ENCODE results near the gene NCKAP5. TPM values are rescaled to one million over a fixed set of nuclear protein-coding genes. Genes with fewer than 3 reads are reported as not detected.

The NCKAP5 gene
- total and polyA plus RNA-seq, 4 donors = 2.3 to 20.2 (median 8.1) TPM

DNA sequence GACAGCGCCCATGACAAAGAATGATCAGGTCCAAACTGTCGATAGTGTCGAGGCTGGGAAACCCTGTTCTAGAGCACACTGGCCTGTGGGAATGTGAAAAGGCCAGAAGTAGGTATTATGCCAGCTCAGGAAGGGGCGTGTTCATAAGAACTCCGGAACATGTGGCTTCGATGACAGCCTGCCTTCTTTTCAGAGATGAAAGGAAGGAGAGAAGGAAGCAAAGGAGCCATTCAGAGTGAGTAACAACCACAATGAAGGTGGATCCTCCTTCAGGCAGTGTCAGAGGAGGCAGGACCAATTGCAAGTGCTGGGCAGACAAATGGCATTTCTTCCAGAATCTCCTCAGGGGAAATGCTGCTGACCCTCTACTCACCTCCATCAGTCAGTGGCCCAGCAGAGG lies 58.5 kb downstream of the NCKAP5 start:
- Histone ChIP-seq H3K9ac (ENCODE audit: insufficient read depth in 1 of 2, low read length in 2 of 2) (no peak overlapping the region), H3K9me3 (ENCODE audit: control insufficient read depth in 4 of 4, insufficient read depth in 3 of 4, low read length in 3 of 4) (no peaks in the 10 kb centered on the region), H3K27me3 (ENCODE audit: control insufficient read depth in 3 of 3, insufficient read depth in 3 of 3, low read length in 2 of 3) (no peaks in the 10 kb centered on the region), H3K4me3 (no peak overlapping the region), H3K4me1 (ENCODE audit: control insufficient read depth in 5 of 5, insufficient read depth in 5 of 5, low read length in 5 of 5) (peaks cover 2 to 11% (median 4%) of the 10 kb centered on the region in 5 donors), H3K36me3 (ENCODE audit: control insufficient read depth in 4 of 4, insufficient read depth in 4 of 4, low read length in 4 of 4) (no peaks in the 10 kb centered on the region), H3K27ac (ENCODE audit: low read depth in 1 of 2, low read length in 1 of 2) (no peak overlapping the region)
- DNase-seq (no peak), ATAC-seq (ENCODE audit: insufficient read depth, low FRiP score) (no peak)
- no peak for TF ChIP-seq CTCF (IDR thresholded peaks at IDR 0.05; ENCODE audit: control extremely low read depth, extremely low read depth)
- 86 to 89% methylated on average over 6 of the region's 6 CpGs for WGBS, 2 donors

DNA sequence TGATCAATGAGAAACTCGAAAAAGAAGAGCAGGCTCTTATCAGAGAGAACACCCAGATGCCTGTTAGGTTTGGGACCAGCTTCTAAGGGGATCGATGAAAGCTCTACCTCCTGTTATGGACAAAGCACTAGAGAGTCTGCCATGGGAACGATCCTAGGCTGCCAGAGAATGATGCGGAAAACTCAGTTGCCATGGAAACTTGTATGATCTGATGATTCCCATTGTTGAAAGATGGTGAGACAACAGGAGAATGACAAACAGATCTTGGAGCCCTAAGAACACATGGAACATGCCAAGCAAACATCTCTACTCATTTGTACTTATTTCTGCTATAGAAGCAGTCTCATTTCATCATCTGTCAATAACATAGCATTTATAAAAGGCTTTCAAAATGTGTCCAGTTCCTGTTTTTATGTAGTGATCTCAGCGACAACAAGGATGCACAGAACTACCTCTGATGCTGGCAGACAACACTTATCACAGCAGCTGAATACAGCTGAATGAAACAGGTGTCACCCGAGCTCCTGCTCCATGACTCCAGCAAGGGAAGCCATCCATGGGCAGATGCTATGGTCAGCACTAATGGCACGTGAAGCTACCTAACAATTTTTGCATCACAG lies 59.6 kb downstream of the NCKAP5 start:
- H3K27me3 ChIP-seq (ENCODE audit: control insufficient read depth in 3 of 3, insufficient read depth in 3 of 3, low read length in 2 of 3) = no peaks in the 10 kb centered on the region
- ATAC-seq (ENCODE audit: insufficient read depth, low FRiP score) (no peak), DNase-seq (no peak)
- 86 to 87% methylated on average over 7 of the region's 7 CpGs for WGBS, 2 donors
- H3K36me3 ChIP-seq (ENCODE audit: control insufficient read depth in 4 of 4, insufficient read depth in 4 of 4, low read length in 4 of 4) = no peaks in the 10 kb centered on the region
- no peak overlapping the region for H3K27ac ChIP-seq (ENCODE audit: low read depth in 1 of 2, low read length in 1 of 2)
- H3K9me3 ChIP-seq (ENCODE audit: control insufficient read depth in 4 of 4, insufficient read depth in 3 of 4, low read length in 3 of 4) = no peaks in the 10 kb centered on the region
- no peak for TF ChIP-seq CTCF (IDR thresholded peaks at IDR 0.05; ENCODE audit: control extremely low read depth, extremely low read depth)
- no peak overlapping the region for H3K4me3 ChIP-seq
- peaks cover 7 to 16% (median 11%) of the 10 kb centered on the region in 5 donors for H3K4me1 ChIP-seq (ENCODE audit: control insufficient read depth in 5 of 5, insufficient read depth in 5 of 5, low read length in 5 of 5)
- H3K9ac ChIP-seq (ENCODE audit: insufficient read depth in 1 of 2, low read length in 2 of 2) = no peak overlapping the region

- 73 to 80% methylated on average over 6 of the region's 6 CpGs for WGBS, 2 donors
- no peaks in the 10 kb centered on the region for H3K9me3 ChIP-seq (ENCODE audit: control insufficient read depth in 4 of 4, insufficient read depth in 3 of 4, low read length in 3 of 4)
- ATAC-seq (ENCODE audit: insufficient read depth, low FRiP score) (no peak), DNase-seq (no peak)
- H3K4me1 ChIP-seq (ENCODE audit: control insufficient read depth in 5 of 5, insufficient read depth in 5 of 5, low read length in 5 of 5) = peaks cover 7 to 16% (median 11%) of the 10 kb centered on the region in 5 donors
- H3K9ac ChIP-seq (ENCODE audit: insufficient read depth in 1 of 2, low read length in 2 of 2) = no peak overlapping the region
- H3K4me3 ChIP-seq = no peak overlapping the region
- H3K36me3 ChIP-seq (ENCODE audit: control insufficient read depth in 4 of 4, insufficient read depth in 4 of 4, low read length in 4 of 4) = no peaks in the 10 kb centered on the region
- no peak overlapping the region for H3K27ac ChIP-seq (ENCODE audit: low read depth in 1 of 2, low read length in 1 of 2)
- H3K27me3 ChIP-seq (ENCODE audit: control insufficient read depth in 3 of 3, insufficient read depth in 3 of 3, low read length in 2 of 3) = no peaks in the 10 kb centered on the region
- TF ChIP-seq CTCF (IDR thresholded peaks at IDR 0.05; ENCODE audit: control extremely low read depth, extremely low read depth) = no peak
These were observed 61.3 kb downstream of the NCKAP5 start for GRCh38 chr2:133506996-133507395.

All from lung (tissue), 12 donors.